Stimulated activated CD8-positive, alpha-beta memory T cell treated with anti-CD3 and anti-CD28 coated beads, Interleukin-2, amount 100 ng/mL, for 1 hour (primary cell): ENCODE results near the gene CEP162.
"Not testable (repeated sequence)": the region's sequence is repeated elsewhere in the genome, so short reads cannot be mapped to it uniquely, and the experiment has no call there.

ENCODE experiments used
- DNase-seq, 2 donors: peaks; one replicate each; pipeline ENCODE4 v3.0.0-alpha.2; 2020; ENCODE audit warnings: low read depth in 2 of 2

The CEP162 gene

GRCh38 chr6:84086545-84087429 is 140.7 kb downstream of the CEP162 start:
- DNase-seq, result no peak

GRCh38 chr6:84086056-84086455 is 141.4 kb downstream of the CEP162 start:
- DNase-seq, result no peak

GRCh38 chr6:84084705-84085104 is 142.7 kb downstream of the CEP162 start:
- DNase-seq, result not testable (repeated sequence)

GRCh38 chr6:84082689-84083265 is 144.7 kb downstream of the CEP162 start:
- DNase-seq, result no peak

- DNase-seq, result no peak
Measured at GRCh38 chr6:84081222-84081621, 146.2 kb downstream of the CEP162 start.

GRCh38 chr6:84078335-84078734 is 149.1 kb downstream of the CEP162 start:
- DNase-seq, result no peak

GRCh38 chr6:84077645-84078044 is 149.8 kb downstream of the CEP162 start:
- DNase-seq, result no peak

GRCh38 chr6:84074988-84075781 is 152.3 kb downstream of the CEP162 start:
- no peak for DNase-seq
